GM12801 (cell line): ENCODE results near the gene FMN1.

Experiments
- CTCF ChIP-seq: IDR thresholded peaks from one replicate; pipeline ENCODE4 v1.5.1; 2011; ENCODE audit warnings: control low read depth; ENCODE audit not compliant: insufficient read length; ENCODE audit errors: extremely low read depth

FMN1 gene

GRCh38 chr15:33022629-33023028 lies 171.9 kb downstream of the FMN1 start:
- no peak for TF ChIP-seq CTCF

DNA sequence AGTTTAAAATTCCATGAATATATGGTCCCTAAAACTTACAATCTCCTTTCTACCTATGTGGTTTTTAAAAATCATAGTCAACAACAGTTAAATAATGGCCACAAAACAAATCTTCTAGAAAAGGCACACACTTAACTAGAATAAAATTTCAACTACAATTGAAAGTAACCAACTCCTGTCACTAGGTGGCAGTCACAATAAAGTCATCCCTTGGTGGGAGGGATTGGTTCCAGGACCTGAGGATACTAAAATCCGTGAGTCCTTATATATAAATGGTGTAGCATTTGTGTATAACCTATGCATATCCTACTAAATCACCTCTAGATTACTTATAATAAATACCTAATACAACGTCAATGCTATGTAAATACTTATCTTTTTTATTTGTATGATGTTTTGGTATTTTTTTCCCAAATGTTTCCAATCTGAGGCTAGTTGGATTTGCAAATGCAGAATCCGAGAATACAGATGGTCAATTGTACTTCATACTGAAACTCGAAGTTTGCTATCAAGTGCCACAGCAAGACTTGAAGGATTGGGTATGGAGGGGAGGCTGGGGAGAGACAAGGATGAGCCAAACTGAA lies 172.6 kb downstream of the FMN1 start:
- no peak for TF ChIP-seq CTCF

DNA sequence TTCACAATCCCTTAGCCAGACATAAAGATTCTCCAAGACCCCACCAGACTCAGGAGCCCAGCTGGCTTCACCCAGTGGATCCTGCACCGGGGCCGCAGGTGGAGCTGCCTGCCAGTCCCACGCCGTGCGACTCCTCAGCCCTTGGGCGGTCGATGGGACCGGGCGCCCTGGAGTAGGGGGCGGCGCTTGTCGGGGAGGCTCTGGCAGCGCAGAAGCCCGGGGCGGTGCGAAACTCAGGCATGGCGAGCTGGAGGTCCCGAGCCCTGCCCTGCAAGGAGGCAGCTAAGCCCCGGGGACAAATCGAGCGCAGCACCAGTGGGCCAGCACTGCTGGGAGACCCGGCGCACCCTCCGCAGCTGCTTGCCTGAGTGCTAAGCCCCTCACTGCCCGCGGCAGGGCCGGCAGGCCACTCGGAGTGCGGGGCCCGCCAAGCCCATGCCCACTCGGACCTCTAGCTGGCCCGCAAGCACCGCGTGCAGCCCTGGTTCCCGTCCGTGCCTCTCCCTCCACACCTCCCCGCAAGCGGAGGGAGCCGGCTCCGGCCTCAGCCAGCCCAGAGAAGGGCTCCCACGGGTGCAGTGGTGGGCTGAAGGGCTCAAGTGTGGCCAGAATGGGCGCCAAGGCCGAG lies 175.0 kb downstream of the FMN1 start:
- no peak for TF ChIP-seq CTCF

DNA sequence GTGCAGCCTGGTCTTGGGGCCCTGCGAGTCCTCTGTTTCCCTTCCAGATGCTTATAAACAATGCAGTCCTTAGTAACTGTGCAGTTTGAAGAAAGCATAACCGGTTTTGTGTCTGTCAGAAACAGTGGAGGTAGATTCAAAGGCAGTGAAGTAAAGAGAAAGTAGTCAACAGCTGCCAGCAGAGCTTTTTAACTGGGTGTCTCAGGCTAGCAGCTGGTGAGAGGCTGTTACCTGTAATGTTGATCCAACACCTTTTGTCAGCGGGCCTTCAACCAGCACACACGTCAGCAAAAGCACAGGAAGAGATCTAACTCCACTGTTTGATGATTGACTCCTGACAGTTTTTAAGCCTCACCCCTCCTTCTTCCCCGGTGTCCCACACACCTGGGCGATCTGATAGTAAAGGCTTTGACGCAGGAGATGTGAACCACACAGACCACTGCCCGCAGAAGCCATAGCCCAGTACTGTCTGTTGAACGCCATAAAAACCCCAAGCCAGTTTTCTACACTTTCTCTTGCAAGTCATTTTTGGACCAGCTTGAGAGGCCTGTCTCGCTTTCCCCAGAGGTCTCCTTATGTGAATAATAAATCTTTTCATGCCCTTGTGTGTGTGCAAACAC lies 178.0 kb downstream of the FMN1 start:
- no peak for TF ChIP-seq CTCF

GRCh38 chr15:33014586-33014985 lies 179.9 kb downstream of the FMN1 start:
- no peak for TF ChIP-seq CTCF

DNA sequence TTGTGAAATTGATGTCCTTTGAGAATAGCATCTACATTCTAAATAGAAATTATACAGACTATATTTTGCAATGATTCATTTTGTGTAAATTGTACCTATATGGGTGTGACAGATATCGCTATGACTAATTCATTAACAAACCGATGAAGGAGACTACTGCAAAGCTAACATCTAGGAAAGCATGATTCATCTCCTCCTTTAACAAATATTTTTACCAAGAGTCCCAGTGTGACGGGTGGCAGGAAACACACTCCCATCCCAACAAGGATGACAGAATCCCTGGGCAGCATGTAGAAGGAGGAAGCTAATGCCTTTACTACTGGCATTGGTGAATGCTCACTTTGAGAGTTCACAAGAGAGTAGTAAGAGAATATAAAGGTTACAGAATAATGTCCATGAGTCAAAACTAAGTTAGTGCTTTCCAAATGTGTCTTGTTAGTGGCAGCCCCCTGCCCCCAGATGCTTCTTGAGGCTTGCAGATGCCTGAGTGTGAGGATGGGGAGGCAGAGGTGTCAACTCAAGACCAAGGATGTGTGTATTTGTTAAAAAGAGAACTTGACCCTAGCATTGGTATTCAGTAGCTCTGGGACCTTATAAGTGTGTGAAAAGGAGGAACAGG lies 180.6 kb downstream of the FMN1 start:
- no peak for TF ChIP-seq CTCF

GRCh38 chr15:33011976-33012375 lies 182.5 kb downstream of the FMN1 start:
- no peak for TF ChIP-seq CTCF
